NCI-H187 (cell line): Measurements from ENCODE around the gene ANKRD39.
"Not testable (repeated sequence)": the region's sequence is repeated elsewhere in the genome, so short reads cannot be mapped to it uniquely, and the experiment has no call there.

Source experiments
- DNase-seq, 2 experiments: peaks; one replicate each; lab custom pipeline; 2025; lab: John Stamatoyannopoulos, UW

ANKRD39 gene

GRCh38 chr2:96808176-96808837 lies 49.5 kb downstream of the ANKRD39 start:
- DNase-seq = no peak

- no peak for DNase-seq
These were observed 50.7 kb downstream of the ANKRD39 start for GRCh38 chr2:96807127-96807471.

- no peak for DNase-seq
These were observed 51.2 kb downstream of the ANKRD39 start for GRCh38 chr2:96806468-96807126.

- DNase-seq = not testable (repeated sequence)
These were observed 51.9 kb downstream of the ANKRD39 start for GRCh38 chr2:96805946-96806345.

GRCh38 chr2:96804986-96805385 lies 52.8 kb downstream of the ANKRD39 start:
- DNase-seq = no peak

GRCh38 chr2:96802721-96803120 lies 55.1 kb downstream of the ANKRD39 start:
- DNase-seq = no peak

- no peak for DNase-seq
These were observed 55.8 kb downstream of the ANKRD39 start for GRCh38 chr2:96801786-96802595.

GRCh38 chr2:96801005-96801785 lies 56.6 kb downstream of the ANKRD39 start:
- peak in 1 of 2 experiments; percentile 19 for DNase-seq

GRCh38 chr2:96800061-96801004 lies 57.5 kb downstream of the ANKRD39 start:
- DNase-seq = no peak

- DNase-seq = no peak
These were observed 58.2 kb downstream of the ANKRD39 start for GRCh38 chr2:96799623-96799935.

GRCh38 chr2:96798733-96799622 lies 58.8 kb downstream of the ANKRD39 start:
- peak; percentile 21 to 37 for DNase-seq
